Calu3 (cell line): Measurements from ENCODE around the gene SMG1. TPM values are rescaled to one million over a fixed set of nuclear protein-coding genes. Genes with fewer than 3 reads are reported as not detected.

Experiments
- BruUV-seq: library from RNA; stranded (reverse); fragments of 400-500 nt; replicated peaks from 2 replicates; lab custom pipeline; 2021; lab: Mats Ljungman, UMichigan
- CTCF ChIA-PET: fragments of 300-600 bp; sonication (Branson Sonifier 250); formaldehyde crosslinking; loops from one replicate; lab custom pipeline; 2022; ENCODE audit warnings: antibody characterized with exemption; lab: Charles Lee
- DNase-seq: peaks from one replicate; pipeline ENCODE4 v3.0.0; 2022
- H3K27ac Mint-ChIP-seq: one replicate; pipeline ENCODE4 v1.8.0; 2022; ENCODE audit warnings: mixed read lengths; ENCODE audit not compliant: unreplicated experiment
- H3K27me3 Mint-ChIP-seq: one replicate; pipeline ENCODE4 v1.8.0; 2022; ENCODE audit warnings: mixed read lengths; ENCODE audit not compliant: unreplicated experiment
- H3K36me3 Mint-ChIP-seq: one replicate; pipeline ENCODE4 v1.8.0; 2022; ENCODE audit warnings: mild to moderate bottlenecking, moderate library complexity, mixed read lengths; ENCODE audit not compliant: insufficient read depth, unreplicated experiment
- H3K4me1 Mint-ChIP-seq: one replicate; pipeline ENCODE4 v1.8.0; 2022; ENCODE audit warnings: mild to moderate bottlenecking, low read depth, mixed read lengths; ENCODE audit not compliant: unreplicated experiment
- H3K4me3 Mint-ChIP-seq: one replicate; pipeline ENCODE4 v1.8.0; 2022; ENCODE audit warnings: mild to moderate bottlenecking, low read depth, moderate library complexity, mixed read lengths; ENCODE audit not compliant: unreplicated experiment
- H3K9me3 Mint-ChIP-seq: one replicate; pipeline ENCODE4 v1.8.0; 2022; ENCODE audit warnings: low read depth, mixed read lengths; ENCODE audit not compliant: unreplicated experiment
- intact Hi-C: fragments of 100-400 bp; cut with micrococcal nuclease; formaldehyde crosslinking; loops from one replicate; pipeline ENCODE4 v1.10.0; 2022; ENCODE audit not compliant: unreplicated experiment
- total RNA-seq: library from RNA; stranded (reverse); gene quantifications from 2 replicates; pipeline ENCODE4 v1.2.3, GENCODE V29; 2022
- TF ChIP-seq, protein P1 (sequence below): fragments of 200-600 bp; IDR thresholded peaks from one replicate; pipeline ENCODE4 v1.8.0; 2022; ENCODE audit warnings: antibody characterized with exemption; ENCODE audit not compliant: unreplicated experiment

SMG1 gene
- total RNA-seq, 1 experiment from 2014 or later, result 129 TPM

DNA sequence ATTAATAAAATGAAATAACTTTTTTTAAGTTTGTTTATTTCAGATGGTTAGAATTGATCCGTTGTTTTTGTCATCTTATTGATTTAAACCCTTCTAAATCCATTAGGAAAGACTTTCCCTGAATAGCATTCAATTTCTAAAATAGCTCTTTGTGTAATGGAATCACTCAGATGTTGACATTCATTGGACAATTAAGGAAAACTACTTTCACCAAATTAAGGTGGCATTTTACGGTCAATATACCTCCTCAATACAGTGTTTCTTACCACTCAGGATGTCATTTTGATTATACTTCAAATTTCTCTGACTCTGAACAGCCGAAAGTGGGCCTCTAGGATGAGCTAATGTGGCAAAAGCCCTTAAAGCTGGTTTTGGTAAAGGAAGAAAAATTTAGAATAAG is 126.7 kb downstream of the SMG1 start:
- peaks cover 44% of the 10 kb centered on the region for H3K4me1 Mint-ChIP-seq
- peak overlapping the region; percentile 98 for H3K4me3 Mint-ChIP-seq
- peaks cover 87% of the 10 kb centered on the region for H3K36me3 Mint-ChIP-seq
- no peaks in the 10 kb centered on the region for H3K27me3 Mint-ChIP-seq
- H3K27ac Mint-ChIP-seq, result peak overlapping the region; percentile 99
- TF ChIP-seq, protein P1, sequence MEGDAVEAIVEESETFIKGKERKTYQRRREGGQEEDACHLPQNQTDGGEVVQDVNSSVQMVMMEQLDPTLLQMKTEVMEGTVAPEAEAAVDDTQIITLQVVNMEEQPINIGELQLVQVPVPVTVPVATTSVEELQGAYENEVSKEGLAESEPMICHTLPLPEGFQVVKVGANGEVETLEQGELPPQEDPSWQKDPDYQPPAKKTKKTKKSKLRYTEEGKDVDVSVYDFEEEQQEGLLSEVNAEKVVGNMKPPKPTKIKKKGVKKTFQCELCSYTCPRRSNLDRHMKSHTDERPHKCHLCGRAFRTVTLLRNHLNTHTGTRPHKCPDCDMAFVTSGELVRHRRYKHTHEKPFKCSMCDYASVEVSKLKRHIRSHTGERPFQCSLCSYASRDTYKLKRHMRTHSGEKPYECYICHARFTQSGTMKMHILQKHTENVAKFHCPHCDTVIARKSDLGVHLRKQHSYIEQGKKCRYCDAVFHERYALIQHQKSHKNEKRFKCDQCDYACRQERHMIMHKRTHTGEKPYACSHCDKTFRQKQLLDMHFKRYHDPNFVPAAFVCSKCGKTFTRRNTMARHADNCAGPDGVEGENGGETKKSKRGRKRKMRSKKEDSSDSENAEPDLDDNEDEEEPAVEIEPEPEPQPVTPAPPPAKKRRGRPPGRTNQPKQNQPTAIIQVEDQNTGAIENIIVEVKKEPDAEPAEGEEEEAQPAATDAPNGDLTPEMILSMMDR, result no peak
- intact Hi-C loops, result no loop called here
- BruUV-seq, result no TSS peak
- H3K9me3 Mint-ChIP-seq, result no peaks in the 10 kb centered on the region
- no peak for DNase-seq
- CTCF ChIA-PET, result interaction anchor here (0.6 to 1.8 kb wide), 2 partner anchors 9 to 145 kb away, joined by 4 to 17 read pairs; partner anchors contain the start of gene RPS15A

DNA sequence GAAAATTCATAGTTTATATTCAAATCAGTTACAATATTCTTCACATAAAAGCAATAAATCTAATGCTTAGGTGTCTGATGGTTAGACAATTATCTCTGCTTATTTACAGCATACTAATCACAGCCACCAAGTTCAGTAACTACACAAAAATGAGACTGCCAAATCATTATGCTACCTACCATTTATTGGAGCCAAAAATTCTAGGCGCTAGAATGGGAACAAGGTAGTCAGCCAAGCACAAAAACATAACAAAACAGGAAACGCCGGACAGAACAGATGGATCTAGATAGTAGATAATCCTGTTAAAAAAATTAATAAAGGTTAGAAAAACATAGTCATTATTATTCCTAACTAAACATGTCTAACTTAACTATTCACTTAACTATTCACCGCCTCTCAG is 128.5 kb downstream of the SMG1 start:
- BruUV-seq, result no TSS peak
- H3K27me3 Mint-ChIP-seq, result no peaks in the 10 kb centered on the region
- intact Hi-C loops, result no loop called here
- no peak overlapping the region for H3K4me3 Mint-ChIP-seq
- H3K27ac Mint-ChIP-seq, result no peak overlapping the region
- DNase-seq, result no peak
- peaks cover 34% of the 10 kb centered on the region for H3K4me1 Mint-ChIP-seq
- no peaks in the 10 kb centered on the region for H3K9me3 Mint-ChIP-seq
- CTCF ChIA-PET, result interaction anchor here (1.3 kb wide), 1 partner anchor 288 kb away, joined by 3 read pairs; no protein-coding TSS in a partner anchor
- H3K36me3 Mint-ChIP-seq, result peaks cover 96% of the 10 kb centered on the region
- TF ChIP-seq, protein P1, result no peak

DNA sequence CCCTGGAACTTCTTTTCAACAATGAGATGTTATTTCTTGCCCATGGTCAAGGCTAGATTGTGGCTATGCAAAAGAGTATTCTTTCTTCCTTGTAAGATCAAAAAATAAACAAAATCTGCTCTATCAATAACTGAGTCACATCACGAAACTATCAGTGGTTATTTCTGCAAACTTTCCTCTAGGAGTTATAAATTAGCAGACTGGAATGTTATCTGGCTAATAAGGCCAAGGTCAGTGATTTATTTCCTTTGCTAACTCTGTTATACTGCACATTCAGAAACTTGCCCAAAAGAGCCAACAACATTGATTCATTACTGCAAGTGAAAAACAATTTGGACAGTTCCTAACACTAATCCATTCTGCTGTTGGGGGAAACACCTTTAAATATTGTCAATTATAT is 129.8 kb downstream of the SMG1 start:
- Mint-ChIP-seq H3K36me3 (peaks cover 92% of the 10 kb centered on the region), H3K4me3 (peak overlapping the region; percentile 32), H3K27me3 (no peaks in the 10 kb centered on the region), H3K4me1 (peaks cover 36% of the 10 kb centered on the region), H3K27ac (peak overlapping the region; percentile 69), H3K9me3 (no peaks in the 10 kb centered on the region)
- intact Hi-C loops, result no loop called here
- no peak for DNase-seq
- TF ChIP-seq, protein P1, result no peak
- CTCF ChIA-PET, result interaction anchor here (1.4 kb wide), 1 partner anchor 340 kb away, joined by 3 read pairs; no protein-coding TSS in a partner anchor
- no TSS peak for BruUV-seq

DNA sequence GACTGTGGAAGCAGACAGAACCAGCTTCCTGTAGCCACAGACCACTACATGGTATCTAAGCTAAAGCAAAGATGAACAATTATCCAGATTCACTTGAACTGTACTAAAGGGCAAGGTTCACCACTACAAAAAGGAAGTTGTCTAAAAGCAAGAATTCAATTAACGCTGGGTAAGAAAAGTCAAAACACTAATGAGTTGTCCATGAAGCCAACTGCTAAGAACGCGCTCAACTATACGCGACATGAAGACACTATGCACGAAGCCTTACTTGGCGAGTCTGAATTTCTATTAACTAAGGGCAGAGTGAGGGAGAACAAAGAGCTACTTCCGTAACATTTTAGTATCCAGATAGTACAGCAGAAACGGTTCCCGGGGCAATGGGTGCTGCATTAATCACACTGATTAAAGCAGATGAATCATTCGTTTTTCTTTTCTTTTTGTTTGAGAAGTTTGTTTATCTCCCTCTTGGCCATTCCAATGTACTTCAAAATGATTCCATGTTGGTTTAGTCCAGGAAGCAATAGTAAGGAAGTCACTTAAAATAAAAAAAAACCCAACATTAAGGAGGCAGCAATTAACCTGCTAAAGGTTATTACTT is 133.3 kb downstream of the SMG1 start:
- Mint-ChIP-seq H3K4me1 (peaks cover 37% of the 10 kb centered on the region), H3K36me3 (peaks cover 92% of the 10 kb centered on the region), H3K27me3 (no peaks in the 10 kb centered on the region), H3K27ac (no peak overlapping the region), H3K9me3 (no peaks in the 10 kb centered on the region), H3K4me3 (no peak overlapping the region)
- no peak for DNase-seq
- intact Hi-C loops, result no loop called here
- CTCF ChIA-PET, result interaction anchor here (0.6 to 4.8 kb wide), 2 partner anchors 8 to 176 kb away, joined by 3 to 39 read pairs; partner anchors contain the start of gene ARL6IP1
- no TSS peak for BruUV-seq
- TF ChIP-seq, protein P1, result no peak
